ENCODE data around the gene SYT3.
"Not testable (repeated sequence)": the region's sequence is repeated elsewhere in the genome, so short reads cannot be mapped to it uniquely, and the experiment has no call there.

The SYT3 gene

DNA sequence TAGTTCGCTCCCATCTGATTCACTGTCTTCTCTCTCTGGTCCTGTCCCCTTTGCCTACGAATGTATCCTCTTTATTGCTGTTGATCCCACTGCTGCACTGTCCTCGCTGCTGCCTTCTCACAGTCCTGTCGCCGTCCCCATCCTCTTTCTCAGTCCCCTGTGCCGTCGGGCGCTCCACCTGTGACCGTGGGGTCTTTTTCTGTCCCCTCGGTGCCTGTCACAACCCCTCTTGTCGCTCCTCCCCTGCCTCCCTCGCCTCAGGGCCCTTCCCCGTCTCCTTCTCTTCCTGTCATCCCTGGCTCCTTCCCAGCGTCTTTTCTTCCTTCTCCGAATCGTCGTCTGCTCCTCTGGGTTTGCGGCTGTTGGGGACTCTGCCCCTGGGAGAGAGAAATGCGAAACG, 32.3 kb downstream of the SYT3 start:
- no peak for DNase-seq (ENCODE audit: low read depth)
- TF ChIP-seq, protein P1, sequence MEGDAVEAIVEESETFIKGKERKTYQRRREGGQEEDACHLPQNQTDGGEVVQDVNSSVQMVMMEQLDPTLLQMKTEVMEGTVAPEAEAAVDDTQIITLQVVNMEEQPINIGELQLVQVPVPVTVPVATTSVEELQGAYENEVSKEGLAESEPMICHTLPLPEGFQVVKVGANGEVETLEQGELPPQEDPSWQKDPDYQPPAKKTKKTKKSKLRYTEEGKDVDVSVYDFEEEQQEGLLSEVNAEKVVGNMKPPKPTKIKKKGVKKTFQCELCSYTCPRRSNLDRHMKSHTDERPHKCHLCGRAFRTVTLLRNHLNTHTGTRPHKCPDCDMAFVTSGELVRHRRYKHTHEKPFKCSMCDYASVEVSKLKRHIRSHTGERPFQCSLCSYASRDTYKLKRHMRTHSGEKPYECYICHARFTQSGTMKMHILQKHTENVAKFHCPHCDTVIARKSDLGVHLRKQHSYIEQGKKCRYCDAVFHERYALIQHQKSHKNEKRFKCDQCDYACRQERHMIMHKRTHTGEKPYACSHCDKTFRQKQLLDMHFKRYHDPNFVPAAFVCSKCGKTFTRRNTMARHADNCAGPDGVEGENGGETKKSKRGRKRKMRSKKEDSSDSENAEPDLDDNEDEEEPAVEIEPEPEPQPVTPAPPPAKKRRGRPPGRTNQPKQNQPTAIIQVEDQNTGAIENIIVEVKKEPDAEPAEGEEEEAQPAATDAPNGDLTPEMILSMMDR (conservative IDR thresholded peaks at IDR 0.05; ENCODE audit: low read depth, low read length), result no peak
- no peak overlapping the region for H3K4me3 ChIP-seq (ENCODE audit: low read length)

- DNase-seq (ENCODE audit: low read depth); H3K4me3 ChIP-seq (ENCODE audit: low read length): not testable (repeated sequence)
These were observed 33.4 kb downstream of the SYT3 start for GRCh38 chr19:50606059-50606836.

DNA sequence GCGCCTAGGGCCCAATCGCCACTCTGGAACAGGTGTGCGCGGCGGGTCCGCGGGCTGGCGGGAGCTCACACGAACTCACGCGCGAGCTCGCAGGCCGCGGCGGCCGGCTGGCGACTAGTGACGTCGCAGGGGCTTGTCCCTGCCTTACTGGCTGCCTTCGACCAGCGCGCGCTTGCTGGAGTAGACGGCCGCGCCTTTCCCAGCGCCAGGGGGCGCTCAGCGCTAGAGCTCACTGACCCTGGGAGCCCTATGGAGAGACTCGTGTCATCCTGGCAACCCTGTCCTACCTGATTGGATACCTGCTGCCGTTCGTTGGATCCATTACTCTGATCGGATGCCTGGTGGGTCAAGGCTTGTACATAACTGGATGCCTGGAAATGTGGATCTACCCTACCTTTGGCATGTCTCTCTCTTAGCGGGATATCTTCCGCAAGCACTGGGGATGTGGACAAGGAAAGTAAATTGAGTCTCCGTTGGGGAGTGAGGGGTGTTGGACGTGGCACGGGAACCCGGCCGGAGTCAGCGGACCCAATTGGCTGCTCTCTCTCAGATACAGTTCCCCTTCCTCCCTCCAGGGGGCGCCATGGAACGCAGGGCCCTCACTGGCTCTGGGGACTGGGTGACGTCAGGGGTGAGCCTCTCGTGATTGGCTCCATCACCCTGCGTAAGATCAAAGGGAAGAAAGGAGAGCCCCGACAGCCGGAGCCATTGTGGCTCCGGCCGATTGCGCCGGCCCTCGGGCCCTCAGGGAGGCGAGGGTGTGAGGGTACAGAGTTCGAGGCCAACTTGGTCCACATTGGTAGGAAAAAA, 35.2 kb downstream of the SYT3 start:
- not testable (repeated sequence) for DNase-seq (ENCODE audit: low read depth); H3K4me3 ChIP-seq (ENCODE audit: low read length)
- TF ChIP-seq, protein P1 (conservative IDR thresholded peaks at IDR 0.05; ENCODE audit: low read depth, low read length), result peak; percentile 4

DNA sequence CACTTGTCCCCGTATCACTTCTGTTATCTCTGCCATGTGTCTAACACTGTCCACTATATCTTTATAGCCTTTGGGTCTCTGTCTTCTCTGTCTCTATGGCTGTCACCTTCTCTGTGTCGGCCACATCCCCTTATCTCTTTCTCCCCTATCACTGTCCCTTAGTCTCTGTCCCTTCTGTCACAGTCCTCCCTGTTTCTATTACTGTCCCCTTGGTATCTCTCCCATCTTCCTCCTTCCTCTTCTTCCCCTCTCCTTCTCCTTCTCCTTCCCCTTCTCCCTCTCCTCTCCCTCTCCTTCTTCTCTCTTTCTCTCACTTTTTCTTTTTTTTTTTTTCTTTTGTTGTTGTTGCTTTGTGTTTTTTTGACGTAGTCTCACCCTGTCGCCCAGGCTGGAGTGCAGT, 36.7 kb downstream of the SYT3 start:
- no peak for DNase-seq (ENCODE audit: low read depth)
- TF ChIP-seq, protein P1 (conservative IDR thresholded peaks at IDR 0.05; ENCODE audit: low read depth, low read length), result no peak
- no peak overlapping the region for H3K4me3 ChIP-seq (ENCODE audit: low read length)

DNA sequence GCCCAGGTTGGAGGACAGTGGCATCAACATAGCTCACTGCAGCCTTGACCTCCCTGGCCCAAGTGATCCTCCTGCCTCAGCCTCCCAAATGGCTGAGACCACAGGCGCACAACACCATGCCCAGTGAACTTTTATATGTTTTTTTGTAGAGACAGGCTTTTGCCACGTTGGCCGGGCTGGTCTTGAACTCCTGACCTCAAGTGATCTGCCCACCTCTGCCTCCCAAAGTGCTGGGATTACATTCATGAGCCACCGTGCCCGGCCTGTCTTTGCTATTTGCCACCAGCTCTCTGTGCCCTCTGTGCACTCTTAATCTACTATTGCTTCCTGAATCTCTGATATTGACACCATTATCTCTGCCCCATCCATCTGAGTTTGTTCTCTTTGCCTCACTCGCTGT, 37.2 kb downstream of the SYT3 start:
- TF ChIP-seq, protein P1 (conservative IDR thresholded peaks at IDR 0.05; ENCODE audit: low read depth, low read length), result no peak
- DNase-seq (ENCODE audit: low read depth), result no peak
- no peak overlapping the region for H3K4me3 ChIP-seq (ENCODE audit: low read length)

- TF ChIP-seq, protein P1 (conservative IDR thresholded peaks at IDR 0.05; ENCODE audit: low read depth, low read length), result no peak
- H3K4me3 ChIP-seq (ENCODE audit: low read length), result no peak overlapping the region
- no peak for DNase-seq (ENCODE audit: low read depth)
These were observed 37.6 kb downstream of the SYT3 start for GRCh38 chr19:50602089-50602422.

DNA sequence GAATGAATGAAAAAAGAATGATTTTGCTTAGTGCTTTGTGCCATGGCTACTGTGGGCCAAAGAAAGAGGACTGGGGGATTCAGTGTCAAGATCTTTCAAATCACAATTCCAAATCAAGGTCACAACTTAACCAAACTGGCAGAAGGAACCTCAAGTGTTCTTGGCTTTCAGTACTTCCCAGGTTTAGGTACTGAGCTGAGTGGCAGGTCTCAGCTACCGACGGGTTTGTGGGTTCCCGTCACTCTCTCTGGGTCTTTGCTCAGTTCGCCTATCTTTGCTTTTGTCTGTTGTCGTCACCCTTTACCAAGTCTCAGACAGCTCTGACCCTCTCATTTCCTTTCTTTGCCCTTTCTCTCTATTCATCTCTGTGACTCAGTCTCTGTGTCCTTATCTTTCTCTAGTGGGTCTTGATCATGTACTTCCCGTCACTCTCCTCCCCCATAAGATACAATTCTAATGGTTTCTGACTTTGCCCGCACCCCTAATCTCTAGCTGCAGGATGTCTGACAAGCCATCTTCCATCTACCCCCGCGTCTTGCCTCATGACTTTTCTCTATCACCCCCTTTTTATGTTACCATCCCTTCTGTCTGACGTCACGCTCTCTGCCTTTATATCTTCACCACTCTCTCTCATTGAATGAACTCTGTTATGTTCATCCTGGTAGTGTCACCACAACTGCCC, 38.1 kb downstream of the SYT3 start:
- H3K4me3 ChIP-seq (ENCODE audit: low read length), result no peak overlapping the region
- TF ChIP-seq, protein P1 (conservative IDR thresholded peaks at IDR 0.05; ENCODE audit: low read depth, low read length), result no peak
- no peak for DNase-seq (ENCODE audit: low read depth)
